C4-2B (cell line): Measurements from ENCODE around the gene EDIL3.
"Not testable (repeated sequence)": the region's sequence is repeated elsewhere in the genome, so short reads cannot be mapped to it uniquely, and the experiment has no call there.

Experiments
- CTCF ChIP-seq: fragments of 450-650 bp; conservative IDR thresholded peaks from 2 replicates; pipeline ENCODE4 v1.5.1; 2017; ENCODE audit warnings: mild to moderate bottlenecking
- ZFX ChIP-seq: fragments of 450-650 bp; IDR thresholded peaks from 2 replicates; pipeline ENCODE4 v1.6.1; 2017

DNA sequence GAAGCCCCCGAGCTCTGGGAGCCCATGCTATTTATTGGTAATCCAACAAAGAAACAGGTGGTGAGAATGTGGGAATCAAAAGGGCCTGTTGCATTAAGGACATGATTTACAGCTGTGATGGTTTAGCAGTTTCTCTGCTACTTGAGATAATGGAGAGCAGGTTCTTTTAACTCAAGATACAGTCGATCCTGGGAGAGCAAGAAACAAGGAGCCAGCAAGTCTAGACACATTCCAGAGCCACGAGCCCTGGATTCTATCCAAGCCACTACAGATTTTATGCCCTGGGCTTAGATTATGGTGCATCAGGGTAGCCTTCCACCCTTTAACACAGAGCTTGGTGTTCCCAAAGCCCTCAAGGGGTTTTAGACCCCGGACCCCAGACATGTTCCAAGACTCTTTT lies 87.0 kb downstream of the EDIL3 start:
- TF ChIP-seq CTCF, ZFX: not testable (repeated sequence)
